ENCODE data around the gene POU3F2.

Gene POU3F2

GRCh38 chr6:98824902-98825599, 9.3 kb upstream of the POU3F2 start:
- no peak overlapping the region for H3K27ac ChIP-seq
- no peak for TF ChIP-seq ZFX (IDR thresholded peaks at IDR 0.05)
- no peak for TF ChIP-seq CTCF (conservative IDR thresholded peaks at IDR 0.05)

GRCh38 chr6:98825600-98826230, 8.7 kb upstream of the POU3F2 start:
- H3K27ac ChIP-seq: no peak overlapping the region
- no peak for TF ChIP-seq ZFX (IDR thresholded peaks at IDR 0.05)
- no peak for TF ChIP-seq CTCF (conservative IDR thresholded peaks at IDR 0.05)

- H3K27ac ChIP-seq: no peak overlapping the region
- TF ChIP-seq CTCF (conservative IDR thresholded peaks at IDR 0.05): no peak
- TF ChIP-seq ZFX (IDR thresholded peaks at IDR 0.05): no peak
Observed at GRCh38 chr6:98827295-98828159, 6.8 kb upstream of the POU3F2 start.

GRCh38 chr6:98828211-98828788, 6.1 kb upstream of the POU3F2 start:
- TF ChIP-seq CTCF (conservative IDR thresholded peaks at IDR 0.05) (no peak), ZFX (IDR thresholded peaks at IDR 0.05) (no peak)
- no peak overlapping the region for H3K27ac ChIP-seq

- no peak overlapping the region for H3K27ac ChIP-seq
Observed at GRCh38 chr6:98828941-98829411, 5.4 kb upstream of the POU3F2 start.

GRCh38 chr6:98830146-98830545, 4.2 kb upstream of the POU3F2 start:
- no peak for TF ChIP-seq ZFX (IDR thresholded peaks at IDR 0.05)
- TF ChIP-seq CTCF (conservative IDR thresholded peaks at IDR 0.05): no peak
- H3K27ac ChIP-seq: no peak overlapping the region

More at GRCh38 chr6:98828941-98829411, 5.4 kb upstream of the POU3F2 start:
- TF ChIP-seq CTCF (conservative IDR thresholded peaks at IDR 0.05): no peak
- no peak for TF ChIP-seq ZFX (IDR thresholded peaks at IDR 0.05)
